ENCODE data around the gene ABCC4. TPM values are rescaled to one million over a fixed set of nuclear protein-coding genes. Genes with fewer than 3 reads are reported as not detected.

The ABCC4 gene
- total RNA-seq, 1 experiment from 2014 or later = 17.0 TPM

DNA sequence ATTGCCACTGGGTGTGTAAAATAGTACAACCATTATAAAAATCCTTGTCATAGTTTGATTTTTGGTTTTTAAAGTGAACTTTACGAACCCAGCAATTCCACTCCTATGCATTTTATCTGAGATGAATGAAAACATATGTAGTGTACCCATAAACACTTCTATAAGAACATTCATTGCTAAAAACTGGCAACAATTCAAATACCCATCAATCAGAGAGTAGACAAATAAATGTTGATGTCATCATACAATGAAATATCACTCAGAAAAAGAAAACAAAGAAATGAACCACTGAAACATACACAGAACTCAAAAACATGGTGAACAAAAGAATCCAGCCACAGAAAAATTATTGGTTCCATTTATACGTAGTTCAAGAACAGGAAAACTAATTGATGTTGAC lies 202.3 kb downstream of the ABCC4 start:
- peaks cover 8% of the 10 kb centered on the region; the same call in 1 of the 2 replicates for H3F3A ChIP-seq (ENCODE audit: insufficient read depth, low read depth)
- ChIA-PET POLR2A (ENCODE audit: unreplicated experiment) (no interaction called here), CTCF (no interaction called here)
- H3K79me2 ChIP-seq (ENCODE audit: low read depth) = no peaks in the 10 kb centered on the region
- no peaks in the 10 kb centered on the region for H3K9me2 ChIP-seq (ENCODE audit: insufficient read depth)
- H3K4me1 ChIP-seq (replicated peaks; ENCODE audit: insufficient read depth) = peaks cover 7% of the 10 kb centered on the region; the same call in 1 of the 2 replicates
- TF ChIP-seq EZH2 (IDR thresholded peaks at IDR 0.05; ENCODE audit: low read depth) = no peak
- TF ChIP-seq, protein P1, sequence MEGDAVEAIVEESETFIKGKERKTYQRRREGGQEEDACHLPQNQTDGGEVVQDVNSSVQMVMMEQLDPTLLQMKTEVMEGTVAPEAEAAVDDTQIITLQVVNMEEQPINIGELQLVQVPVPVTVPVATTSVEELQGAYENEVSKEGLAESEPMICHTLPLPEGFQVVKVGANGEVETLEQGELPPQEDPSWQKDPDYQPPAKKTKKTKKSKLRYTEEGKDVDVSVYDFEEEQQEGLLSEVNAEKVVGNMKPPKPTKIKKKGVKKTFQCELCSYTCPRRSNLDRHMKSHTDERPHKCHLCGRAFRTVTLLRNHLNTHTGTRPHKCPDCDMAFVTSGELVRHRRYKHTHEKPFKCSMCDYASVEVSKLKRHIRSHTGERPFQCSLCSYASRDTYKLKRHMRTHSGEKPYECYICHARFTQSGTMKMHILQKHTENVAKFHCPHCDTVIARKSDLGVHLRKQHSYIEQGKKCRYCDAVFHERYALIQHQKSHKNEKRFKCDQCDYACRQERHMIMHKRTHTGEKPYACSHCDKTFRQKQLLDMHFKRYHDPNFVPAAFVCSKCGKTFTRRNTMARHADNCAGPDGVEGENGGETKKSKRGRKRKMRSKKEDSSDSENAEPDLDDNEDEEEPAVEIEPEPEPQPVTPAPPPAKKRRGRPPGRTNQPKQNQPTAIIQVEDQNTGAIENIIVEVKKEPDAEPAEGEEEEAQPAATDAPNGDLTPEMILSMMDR (conservative IDR thresholded peaks at IDR 0.05) = no peak
- H2AFZ ChIP-seq = no peak overlapping the region
- no peak overlapping the region for H3K4me3 ChIP-seq
- DNase-seq = peak in 1 of 2 experiments; percentile 11
- no peak overlapping the region for H3K4me2 ChIP-seq
- intact Hi-C loops (cut with micrococcal nuclease; ENCODE audit: unreplicated experiment) = no loop called here
- H3K27ac ChIP-seq = no peak overlapping the region
- no peaks in the 10 kb centered on the region for H4K20me1 ChIP-seq (ENCODE audit: insufficient read depth)
- no peaks in the 10 kb centered on the region for H3K36me3 ChIP-seq (ENCODE audit: low read depth)
- H3K9me3 ChIP-seq (ENCODE audit: insufficient read depth, low read depth) = no peaks in the 10 kb centered on the region; the same call in 1 of the 2 replicates
- BruUV-seq (replicated peaks) = no TSS peak
- no peaks in the 10 kb centered on the region for H3K27me3 ChIP-seq (ENCODE audit: insufficient read depth, low read depth)

- Histone ChIP-seq H3K4me3 (no peak overlapping the region), H3K27me3 (ENCODE audit: insufficient read depth, low read depth) (no peaks in the 10 kb centered on the region), H2AFZ (no peak overlapping the region), H3K79me2 (ENCODE audit: low read depth) (no peaks in the 10 kb centered on the region), H4K20me1 (ENCODE audit: insufficient read depth) (no peaks in the 10 kb centered on the region), H3K9me3 (ENCODE audit: insufficient read depth, low read depth) (no peaks in the 10 kb centered on the region), H3K36me3 (ENCODE audit: low read depth) (no peaks in the 10 kb centered on the region), H3K9me2 (ENCODE audit: insufficient read depth) (no peaks in the 10 kb centered on the region), H3F3A (ENCODE audit: insufficient read depth, low read depth) (no peaks in the 10 kb centered on the region), H3K4me2 (no peak overlapping the region), H3K4me1 (replicated peaks; ENCODE audit: insufficient read depth) (no peaks in the 10 kb centered on the region), H3K27ac (no peak overlapping the region)
- POLR2A ChIA-PET (ENCODE audit: unreplicated experiment) = interaction anchor here (0.7 kb wide), 1 partner anchor 91 kb away, joined by 3 read pairs; no protein-coding TSS in a partner anchor
- CTCF ChIA-PET = no interaction called here
- no peak for DNase-seq
- intact Hi-C loops (cut with micrococcal nuclease; ENCODE audit: unreplicated experiment) = no loop called here
- TF ChIP-seq, protein P1 (conservative IDR thresholded peaks at IDR 0.05) = no peak
- no peak for TF ChIP-seq EZH2 (IDR thresholded peaks at IDR 0.05; ENCODE audit: low read depth)
- no TSS peak for BruUV-seq (replicated peaks)
Observed at GRCh38 chr13:95091755-95092154, 209.5 kb downstream of the ABCC4 start.

- H3K9me2 ChIP-seq (ENCODE audit: insufficient read depth) = no peaks in the 10 kb centered on the region
- no peaks in the 10 kb centered on the region for H3K36me3 ChIP-seq (ENCODE audit: low read depth)
- ChIA-PET CTCF (no interaction called here), POLR2A (ENCODE audit: unreplicated experiment) (interaction anchor here (0.7 kb wide), 1 partner anchor 63 kb away, joined by 4 read pairs; no protein-coding TSS in a partner anchor)
- no peaks in the 10 kb centered on the region for H4K20me1 ChIP-seq (ENCODE audit: insufficient read depth)
- H3F3A ChIP-seq (ENCODE audit: insufficient read depth, low read depth) = no peaks in the 10 kb centered on the region
- no peak for DNase-seq
- H3K4me3 ChIP-seq = no peak overlapping the region
- no peaks in the 10 kb centered on the region for H3K79me2 ChIP-seq (ENCODE audit: low read depth)
- intact Hi-C loops (cut with micrococcal nuclease; ENCODE audit: unreplicated experiment) = no loop called here
- no peaks in the 10 kb centered on the region for H3K9me3 ChIP-seq (ENCODE audit: insufficient read depth, low read depth)
- H3K27me3 ChIP-seq (ENCODE audit: insufficient read depth, low read depth) = no peaks in the 10 kb centered on the region
- TF ChIP-seq, protein P1 (conservative IDR thresholded peaks at IDR 0.05) = no peak
- no peak for TF ChIP-seq EZH2 (IDR thresholded peaks at IDR 0.05; ENCODE audit: low read depth)
- H3K4me1 ChIP-seq (replicated peaks; ENCODE audit: insufficient read depth) = no peaks in the 10 kb centered on the region
- no peak overlapping the region for H3K4me2 ChIP-seq
- no peak overlapping the region for H2AFZ ChIP-seq
- BruUV-seq (replicated peaks) = no TSS peak
- H3K27ac ChIP-seq = no peak overlapping the region
Observed at GRCh38 chr13:95087746-95088305, 213.4 kb downstream of the ABCC4 start.

Data from PC-9 (cell line).